ENCODE measurements around the gene AKT3.

AKT3 gene

GRCh38 chr1:243751506-243751905, 98.5 kb downstream of the AKT3 start:
- H3K4me1 ChIP-seq (ENCODE audit: low read length) = no peaks in the 10 kb centered on the region
- no peaks in the 10 kb centered on the region for H3K79me2 ChIP-seq (ENCODE audit: low read length)
- no peak overlapping the region for H3K4me3 ChIP-seq (ENCODE audit: low read length)
- H3K9ac ChIP-seq (ENCODE audit: low read length) = no peak overlapping the region
- H4K20me1 ChIP-seq (ENCODE audit: insufficient read depth, low read length) = no peaks in the 10 kb centered on the region
- H3K36me3 ChIP-seq (replicated peaks; ENCODE audit: insufficient read depth, low read length) = no peaks in the 10 kb centered on the region
- H3K9me2 ChIP-seq (replicated peaks; ENCODE audit: insufficient read depth, low read length) = no peaks in the 10 kb centered on the region
- H3K27me3 ChIP-seq (replicated peaks; ENCODE audit: insufficient read depth, low read length) = no peaks in the 10 kb centered on the region
- no peak for DNase-seq
- no peak overlapping the region for H3K4me2 ChIP-seq (ENCODE audit: low read depth, low read length)
- H2AFZ ChIP-seq (ENCODE audit: low read length) = no peak overlapping the region
- TF ChIP-seq EZH2phosphoT487 (IDR thresholded peaks at IDR 0.05; ENCODE audit: low read length) = no peak
- TF ChIP-seq, protein P1, sequence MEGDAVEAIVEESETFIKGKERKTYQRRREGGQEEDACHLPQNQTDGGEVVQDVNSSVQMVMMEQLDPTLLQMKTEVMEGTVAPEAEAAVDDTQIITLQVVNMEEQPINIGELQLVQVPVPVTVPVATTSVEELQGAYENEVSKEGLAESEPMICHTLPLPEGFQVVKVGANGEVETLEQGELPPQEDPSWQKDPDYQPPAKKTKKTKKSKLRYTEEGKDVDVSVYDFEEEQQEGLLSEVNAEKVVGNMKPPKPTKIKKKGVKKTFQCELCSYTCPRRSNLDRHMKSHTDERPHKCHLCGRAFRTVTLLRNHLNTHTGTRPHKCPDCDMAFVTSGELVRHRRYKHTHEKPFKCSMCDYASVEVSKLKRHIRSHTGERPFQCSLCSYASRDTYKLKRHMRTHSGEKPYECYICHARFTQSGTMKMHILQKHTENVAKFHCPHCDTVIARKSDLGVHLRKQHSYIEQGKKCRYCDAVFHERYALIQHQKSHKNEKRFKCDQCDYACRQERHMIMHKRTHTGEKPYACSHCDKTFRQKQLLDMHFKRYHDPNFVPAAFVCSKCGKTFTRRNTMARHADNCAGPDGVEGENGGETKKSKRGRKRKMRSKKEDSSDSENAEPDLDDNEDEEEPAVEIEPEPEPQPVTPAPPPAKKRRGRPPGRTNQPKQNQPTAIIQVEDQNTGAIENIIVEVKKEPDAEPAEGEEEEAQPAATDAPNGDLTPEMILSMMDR (IDR thresholded peaks at IDR 0.05; ENCODE audit: low read length) = no peak
- TF ChIP-seq EZH2 (optimal IDR thresholded peaks at IDR 0.05; ENCODE audit: low read depth, low read length) = no peak
- H3F3A ChIP-seq (ENCODE audit: insufficient read depth, low read length) = no peaks in the 10 kb centered on the region
- no peak overlapping the region for H3K27ac ChIP-seq (ENCODE audit: low read length)
- no peaks in the 10 kb centered on the region for H3K9me3 ChIP-seq (replicated peaks; ENCODE audit: insufficient read depth, low read length)

DNA sequence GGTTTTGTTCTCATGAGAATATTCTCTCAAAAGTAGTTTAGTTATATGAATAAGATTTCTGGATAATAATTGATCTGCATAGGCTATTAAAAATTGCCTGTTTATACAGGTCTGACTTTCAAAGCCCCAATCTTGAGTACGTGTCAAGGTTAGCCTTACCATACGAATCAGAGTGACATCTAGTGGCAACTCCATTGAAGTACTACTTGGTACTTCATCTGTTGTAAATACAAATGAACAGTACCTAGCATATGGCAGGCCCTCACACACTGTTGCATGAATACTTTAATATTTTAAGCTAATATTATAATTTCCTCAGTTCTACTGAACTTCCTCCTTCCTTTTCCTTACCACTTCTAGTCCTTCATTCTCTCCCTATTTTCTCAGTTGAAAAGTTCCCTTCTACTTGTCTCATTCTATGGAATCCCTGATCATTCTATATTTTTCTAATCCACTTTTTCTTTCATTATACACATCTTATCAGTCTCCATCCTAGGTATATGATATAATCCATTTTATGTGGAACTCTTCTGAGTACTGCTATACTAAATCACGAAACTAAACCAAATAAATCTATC, 101.2 kb downstream of the AKT3 start:
- H3K79me2 ChIP-seq (ENCODE audit: low read length) = no peaks in the 10 kb centered on the region
- H3K4me3 ChIP-seq (ENCODE audit: low read length) = no peak overlapping the region
- no peaks in the 10 kb centered on the region for H4K20me1 ChIP-seq (ENCODE audit: insufficient read depth, low read length)

GRCh38 chr1:243748227-243748626, 101.8 kb downstream of the AKT3 start:
- H3F3A ChIP-seq (ENCODE audit: insufficient read depth, low read length) = no peaks in the 10 kb centered on the region
- no peaks in the 10 kb centered on the region for H3K79me2 ChIP-seq (ENCODE audit: low read length)
- no peaks in the 10 kb centered on the region for H4K20me1 ChIP-seq (ENCODE audit: insufficient read depth, low read length)
- H3K9me3 ChIP-seq (replicated peaks; ENCODE audit: insufficient read depth, low read length) = no peaks in the 10 kb centered on the region
- no peak overlapping the region for H3K9ac ChIP-seq (ENCODE audit: low read length)
- H3K4me2 ChIP-seq (ENCODE audit: low read depth, low read length) = no peak overlapping the region
- no peaks in the 10 kb centered on the region for H3K4me1 ChIP-seq (ENCODE audit: low read length)
- H3K27ac ChIP-seq (ENCODE audit: low read length) = no peak overlapping the region
- H3K27me3 ChIP-seq (replicated peaks; ENCODE audit: insufficient read depth, low read length) = no peaks in the 10 kb centered on the region
- TF ChIP-seq EZH2phosphoT487 (IDR thresholded peaks at IDR 0.05; ENCODE audit: low read length) = no peak
- TF ChIP-seq EZH2 (optimal IDR thresholded peaks at IDR 0.05; ENCODE audit: low read depth, low read length) = no peak
- TF ChIP-seq, protein P1 (IDR thresholded peaks at IDR 0.05; ENCODE audit: low read length) = no peak
- DNase-seq = no peak
- H2AFZ ChIP-seq (ENCODE audit: low read length) = no peak overlapping the region
- H3K9me2 ChIP-seq (replicated peaks; ENCODE audit: insufficient read depth, low read length) = no peaks in the 10 kb centered on the region
- no peaks in the 10 kb centered on the region for H3K36me3 ChIP-seq (replicated peaks; ENCODE audit: insufficient read depth, low read length)
- H3K4me3 ChIP-seq (ENCODE audit: low read length) = no peak overlapping the region

More for the DNA sequence above, 101.2 kb downstream of the AKT3 start:
- Histone ChIP-seq H3K4me1 (ENCODE audit: low read length) (no peaks in the 10 kb centered on the region), H3K36me3 (replicated peaks; ENCODE audit: insufficient read depth, low read length) (no peaks in the 10 kb centered on the region), H3K9me3 (replicated peaks; ENCODE audit: insufficient read depth, low read length) (no peaks in the 10 kb centered on the region), H3K9me2 (replicated peaks; ENCODE audit: insufficient read depth, low read length) (no peaks in the 10 kb centered on the region), H3K27me3 (replicated peaks; ENCODE audit: insufficient read depth, low read length) (no peaks in the 10 kb centered on the region), H3F3A (ENCODE audit: insufficient read depth, low read length) (no peaks in the 10 kb centered on the region), H3K4me2 (ENCODE audit: low read depth, low read length) (no peak overlapping the region), H3K27ac (ENCODE audit: low read length) (no peak overlapping the region), H2AFZ (ENCODE audit: low read length) (no peak overlapping the region), H3K9ac (ENCODE audit: low read length) (no peak overlapping the region)
- TF ChIP-seq, protein P1 (IDR thresholded peaks at IDR 0.05; ENCODE audit: low read length) = peak; percentile 84
- no peak for TF ChIP-seq EZH2phosphoT487 (IDR thresholded peaks at IDR 0.05; ENCODE audit: low read length)
- DNase-seq = peak; percentile 85

Data from MM.1S (cell line).